Measurements from ENCODE around the gene CYP27B1.

The CYP27B1 gene

GRCh38 chr12:57765003-57765697 is 1.7 kb downstream of the CYP27B1 start:
- no peak for DNase-seq

GRCh38 chr12:57764662-57765002 is 2.2 kb downstream of the CYP27B1 start:
- no peak for DNase-seq

- DNase-seq, result no peak
Observed at GRCh38 chr12:57763881-57764661, 2.8 kb downstream of the CYP27B1 start.

GRCh38 chr12:57762463-57762862 is 4.4 kb downstream of the CYP27B1 start:
- DNase-seq, result no peak

- DNase-seq, result no peak
Observed at GRCh38 chr12:57761391-57761998, 5.4 kb downstream of the CYP27B1 start.

DNA sequence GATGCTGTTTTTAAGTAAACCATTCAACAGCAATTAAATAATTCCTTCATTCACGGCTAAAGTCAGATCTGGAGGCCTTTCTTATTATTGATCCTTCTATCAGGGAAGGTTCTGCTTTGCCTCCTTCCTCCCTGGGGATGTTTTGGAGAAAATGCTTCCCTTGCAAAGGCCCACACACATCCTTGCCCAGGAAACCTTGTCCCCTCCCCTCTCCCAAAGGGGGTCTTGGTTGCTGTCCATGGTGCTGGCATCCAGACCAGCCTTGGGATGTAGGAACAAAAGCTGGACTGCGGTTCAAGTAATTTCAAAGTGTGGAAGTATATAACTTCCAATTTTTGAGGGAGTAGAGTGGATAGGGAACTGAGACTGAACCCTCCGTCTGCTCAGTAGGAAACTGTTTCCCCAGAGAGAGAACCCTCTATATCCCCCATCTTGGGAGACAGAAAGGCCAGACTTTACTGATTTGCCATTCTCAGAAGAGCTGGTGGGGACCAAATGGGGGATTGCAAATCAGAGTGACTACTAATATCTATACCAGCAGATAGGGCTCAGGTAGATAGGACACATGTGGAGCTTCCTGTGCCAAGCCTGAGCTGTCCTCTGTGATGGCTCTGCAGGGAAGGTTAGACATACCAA is 6.4 kb downstream of the CYP27B1 start:
- no peak for DNase-seq

- no peak for DNase-seq
Observed at GRCh38 chr12:57759360-57759980, 7.4 kb downstream of the CYP27B1 start.

DNA sequence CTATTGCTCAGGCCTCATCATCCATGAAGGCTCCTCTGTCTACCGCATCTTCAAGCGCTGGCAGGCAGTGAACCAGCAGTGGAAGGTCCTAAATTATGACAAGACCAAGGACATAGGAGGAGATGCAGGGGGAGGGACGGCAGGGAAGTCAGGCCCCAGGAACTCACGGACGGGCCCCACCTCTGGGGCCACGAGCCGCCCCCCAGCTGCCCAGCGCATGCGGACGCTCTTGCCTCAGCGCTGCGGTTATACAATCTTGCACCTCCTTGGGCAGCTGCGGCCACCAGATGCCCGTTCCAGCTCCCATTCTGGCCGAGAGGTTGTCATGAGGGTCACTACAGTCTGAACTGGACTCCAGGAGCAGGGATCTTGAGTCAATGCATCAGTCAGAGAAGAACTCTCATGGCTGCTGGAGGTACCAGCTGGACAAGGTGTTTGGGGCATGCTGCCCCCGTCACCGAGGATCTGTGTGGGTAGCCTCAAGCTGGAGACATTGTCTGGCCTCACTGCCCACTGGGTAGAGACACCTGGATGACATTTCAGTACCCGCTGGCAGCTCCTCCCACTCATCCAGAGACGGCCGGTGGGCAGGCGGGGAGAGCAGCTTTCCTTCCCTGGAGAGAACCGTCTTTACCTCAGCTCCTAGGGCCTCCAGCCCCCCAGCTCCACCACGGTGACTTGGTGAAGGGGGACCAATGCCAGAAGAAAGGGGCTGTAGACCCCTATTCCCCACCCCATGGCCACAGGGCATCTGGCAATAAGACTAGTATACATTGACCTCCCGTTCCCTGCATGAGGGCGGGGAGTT is 8.1 kb downstream of the CYP27B1 start:
- DNase-seq, result no peak

DNA sequence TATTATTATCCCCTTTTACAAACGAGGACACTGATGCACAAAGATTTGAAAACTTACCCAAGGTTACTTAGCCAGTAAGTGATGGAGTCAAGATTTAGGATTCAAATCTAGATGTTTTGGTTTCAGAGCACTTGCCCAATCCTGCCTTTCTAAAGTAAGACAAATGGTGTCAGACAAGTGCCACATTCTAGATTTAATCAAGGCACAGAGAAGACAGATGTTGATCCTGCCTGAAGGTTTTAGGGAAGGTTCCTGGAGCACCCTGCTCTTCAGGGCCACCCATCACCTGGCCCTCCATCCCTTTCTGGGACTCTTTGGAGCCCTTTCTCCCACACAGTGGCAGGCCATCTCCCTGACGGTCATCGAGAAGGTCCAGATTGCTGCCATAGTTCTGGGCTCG is 9.1 kb downstream of the CYP27B1 start:
- no peak for DNase-seq

DNA sequence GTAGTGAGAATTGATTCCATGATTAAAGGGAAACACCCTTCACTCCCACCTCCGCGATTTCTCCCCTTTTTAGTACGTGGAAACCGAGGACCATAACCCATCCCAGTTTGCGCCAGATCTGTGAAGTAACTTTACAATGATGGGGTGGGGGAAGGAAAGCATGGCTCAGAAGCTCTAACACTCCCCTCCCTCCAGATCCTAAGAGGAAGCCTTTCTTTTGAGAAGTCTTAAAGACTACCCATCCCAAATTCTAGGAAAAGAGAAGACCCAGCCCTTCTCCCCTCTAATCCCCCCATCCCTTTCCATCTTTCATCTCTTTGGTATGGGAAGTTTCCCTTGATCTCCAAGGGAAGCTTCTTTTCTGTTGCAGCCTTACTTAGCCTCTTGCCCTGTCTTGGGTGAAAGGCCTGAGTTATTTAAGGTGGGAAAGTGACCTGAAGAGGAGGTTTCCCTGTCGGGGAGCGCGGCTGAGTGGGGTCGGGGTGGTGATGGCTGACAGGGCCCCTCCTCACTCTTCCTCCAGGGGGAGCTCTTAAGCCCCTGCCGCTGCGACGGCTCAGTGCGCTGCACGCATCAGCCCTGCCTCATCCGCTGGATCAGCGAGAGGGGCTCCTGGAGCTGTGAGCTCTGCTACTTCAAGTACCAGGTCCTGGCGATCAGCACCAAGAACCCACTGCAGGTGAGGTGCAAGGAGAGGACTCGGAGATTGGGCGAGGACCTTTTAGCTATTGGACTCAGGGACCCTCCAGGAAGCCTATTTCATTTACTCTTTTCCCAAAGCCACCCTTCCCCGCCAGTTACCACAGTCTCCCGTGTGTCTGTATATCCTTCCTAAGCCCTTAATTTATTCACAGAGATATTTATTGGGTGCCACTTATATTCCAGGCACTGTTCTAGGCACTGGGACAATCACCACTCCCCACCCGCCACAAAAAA is 10.2 kb downstream of the CYP27B1 start:
- no peak for DNase-seq

- no peak for DNase-seq
Observed at GRCh38 chr12:57755454-57756372, 11.2 kb downstream of the CYP27B1 start.

DNA sequence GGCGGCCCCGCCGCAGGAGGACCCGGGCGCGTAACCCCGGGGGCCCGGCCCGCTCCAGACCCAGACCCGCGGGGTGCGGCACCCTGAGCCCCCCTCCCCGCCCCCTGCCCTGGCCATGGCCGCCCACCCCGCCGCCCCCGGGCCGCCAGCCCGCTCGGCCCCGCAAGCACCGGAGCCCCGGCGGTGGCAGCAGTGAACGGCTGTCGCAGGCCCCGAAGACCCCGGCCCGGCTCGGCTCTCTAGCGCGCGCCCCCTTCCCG is 11.8 kb downstream of the CYP27B1 start:
- DNase-seq, result no peak

DNA sequence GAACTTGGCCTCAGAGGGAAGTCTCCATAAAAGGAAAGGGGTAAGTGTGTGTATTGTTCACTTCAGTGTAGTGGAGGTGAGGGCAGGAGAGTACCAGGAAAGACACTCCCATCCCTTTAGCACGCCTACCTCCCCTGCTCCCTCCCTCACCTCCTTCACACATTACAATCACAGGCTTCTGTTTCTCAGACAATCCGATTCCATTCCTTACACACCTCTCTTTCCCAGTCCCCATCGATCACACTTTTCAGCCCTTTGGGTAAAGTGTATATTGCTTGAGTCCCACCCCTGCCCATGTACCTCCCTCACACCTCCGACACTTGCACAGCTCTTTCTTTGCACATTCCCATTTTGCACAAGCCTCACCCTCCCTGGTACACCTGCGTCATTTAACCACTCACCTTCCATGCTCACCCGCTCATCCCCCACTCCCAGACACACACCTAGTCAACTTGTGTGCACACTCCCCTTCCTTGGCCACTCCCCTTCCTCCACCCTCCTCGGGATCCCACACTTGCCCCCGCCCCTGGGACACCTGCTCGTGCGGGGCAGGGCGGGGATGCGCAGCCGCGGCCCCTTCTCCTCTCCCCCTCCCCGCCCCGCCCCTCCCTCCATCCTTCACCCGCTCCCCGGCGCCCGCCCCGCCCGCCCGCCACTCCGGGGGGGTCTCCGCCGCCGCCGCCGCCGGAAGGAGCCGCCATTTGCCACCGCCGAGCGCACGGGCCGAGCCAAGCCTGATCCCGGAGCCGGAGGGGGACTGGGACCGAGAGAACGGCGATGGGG is 12.3 kb downstream of the CYP27B1 start, which contains the start of gene MARCHF9:
Gene MARCHF9, plus strand, starts transcription at position 693 of the 783 bp plus-strand sequence. CDS start 426 bp downstream, outside the sequence.
- peak; percentile 66 for DNase-seq

GRCh38 chr12:57753756-57754337 is 13.0 kb downstream of the CYP27B1 start:
- no peak for DNase-seq

GRCh38 chr12:57752668-57753000 is 14.2 kb downstream of the CYP27B1 start:
- DNase-seq, result no peak

GRCh38 chr12:57751788-57752667 is 14.8 kb downstream of the CYP27B1 start, which contains the start of gene CDK4:
TSS of gene CDK4 (minus strand) at chr12:57752310. CDS start at chr12:57751717, 593 bp downstream.
- peak; percentile 100 for DNase-seq

GRCh38 chr12:57751432-57751787 is 15.5 kb downstream of the CYP27B1 start:
- no peak for DNase-seq

Data from femur (tissue), 1 donor.